GM19239 (cell line): ENCODE measurements around the gene PPP1R9B.

ENCODE experiments used
- DNase-seq: peaks from one replicate; pipeline ENCODE4 v3.0.0; 2011; ENCODE audit warnings: low spot score; ENCODE audit not compliant: insufficient read length
- FAIRE-seq: peaks from 2 replicates; lab custom pipeline; 2011; peaks lifted over from hg19 to GRCh38; lab: Jason Lieb, UNC

The PPP1R9B gene

DNA sequence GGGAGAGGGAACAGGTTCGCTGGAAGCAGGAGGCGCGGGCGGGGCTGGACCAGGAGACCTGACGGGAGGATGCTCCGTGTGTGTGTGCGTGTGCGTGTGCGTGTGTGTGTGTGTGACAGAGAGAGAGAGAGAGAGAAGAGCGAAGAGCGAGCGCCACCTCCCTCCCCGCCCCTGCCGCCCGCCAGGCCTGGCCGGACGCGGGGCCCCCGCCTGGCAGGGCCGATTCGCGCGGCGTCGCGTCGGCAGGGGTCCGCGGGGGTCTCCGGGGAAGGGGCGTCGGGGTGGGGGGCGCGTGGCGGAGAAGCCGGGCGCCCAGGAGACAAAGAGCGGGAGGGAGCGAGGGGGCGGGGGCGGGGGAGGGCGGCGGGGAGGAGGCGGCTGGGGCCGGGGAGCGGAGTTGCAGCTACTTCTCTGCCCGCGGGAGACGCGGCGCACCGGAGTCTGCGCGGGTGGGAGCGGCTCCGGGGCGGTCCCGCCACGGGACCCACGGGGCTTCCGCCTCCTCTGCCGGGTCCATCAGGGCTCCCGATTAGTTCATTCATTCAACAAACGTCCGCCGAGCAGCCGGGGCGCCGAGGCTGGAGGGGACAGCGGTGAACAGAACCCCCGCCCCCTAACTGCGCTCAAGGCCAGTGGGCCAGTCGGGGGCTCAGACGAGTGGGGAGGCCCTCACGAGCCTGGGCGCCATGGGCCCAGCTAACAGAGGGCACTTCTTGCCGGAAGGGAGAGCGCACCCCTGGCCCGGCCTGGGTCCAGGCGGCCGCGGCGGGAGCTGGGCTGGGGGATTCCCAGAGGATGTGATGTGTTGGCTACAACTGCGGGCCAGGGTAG, 20.5 kb downstream of the PPP1R9B start, which contains the start of gene SAMD14:
TSS of gene SAMD14 (minus strand) at position 433 of the 831 bp plus-strand sequence. CDS start 5,201 bp downstream, outside the sequence.
- FAIRE-seq: no peak
- no peak for DNase-seq

GRCh38 chr17:50129353-50129727, 21.1 kb downstream of the PPP1R9B start:
- FAIRE-seq (no peak), DNase-seq (no peak)

- FAIRE-seq (no peak), DNase-seq (no peak)
Measured at GRCh38 chr17:50128441-50129352, 21.8 kb downstream of the PPP1R9B start.

DNA sequence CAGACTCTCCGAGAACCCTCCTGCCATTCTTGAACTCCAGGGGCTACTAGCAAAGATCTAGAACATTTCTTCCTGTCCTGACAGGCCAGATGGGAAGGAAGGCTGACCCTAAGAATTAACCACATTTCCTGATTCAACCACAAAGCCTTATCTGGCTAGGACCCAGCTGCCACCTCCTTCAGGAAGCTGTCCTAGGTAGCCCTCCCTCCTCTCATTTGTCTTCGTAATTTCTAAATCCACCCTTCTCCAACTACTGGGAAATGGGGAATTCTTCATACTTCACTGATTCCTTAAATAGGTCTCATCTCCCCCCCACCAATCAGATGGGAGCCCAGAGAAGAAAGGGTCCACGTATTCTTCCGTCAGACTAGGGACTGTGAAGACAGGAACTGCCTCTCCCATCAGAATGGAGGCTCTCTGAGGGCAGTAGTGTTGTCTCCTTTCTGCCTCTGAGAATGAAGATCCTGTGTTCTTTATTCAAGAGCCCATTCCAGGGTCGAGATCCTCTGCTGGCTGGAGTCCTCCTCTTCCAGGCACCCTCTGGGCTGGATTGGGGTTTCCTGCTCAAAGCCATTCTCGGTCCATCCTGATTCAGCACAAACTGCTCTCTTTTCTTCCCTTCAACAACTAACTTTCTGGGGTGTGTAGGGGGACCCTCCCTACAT, 22.6 kb downstream of the PPP1R9B start:
- no peak for FAIRE-seq
- DNase-seq: no peak

GRCh38 chr17:50125420-50125997, 25.0 kb downstream of the PPP1R9B start:
- FAIRE-seq: no peak
- no peak for DNase-seq

DNA sequence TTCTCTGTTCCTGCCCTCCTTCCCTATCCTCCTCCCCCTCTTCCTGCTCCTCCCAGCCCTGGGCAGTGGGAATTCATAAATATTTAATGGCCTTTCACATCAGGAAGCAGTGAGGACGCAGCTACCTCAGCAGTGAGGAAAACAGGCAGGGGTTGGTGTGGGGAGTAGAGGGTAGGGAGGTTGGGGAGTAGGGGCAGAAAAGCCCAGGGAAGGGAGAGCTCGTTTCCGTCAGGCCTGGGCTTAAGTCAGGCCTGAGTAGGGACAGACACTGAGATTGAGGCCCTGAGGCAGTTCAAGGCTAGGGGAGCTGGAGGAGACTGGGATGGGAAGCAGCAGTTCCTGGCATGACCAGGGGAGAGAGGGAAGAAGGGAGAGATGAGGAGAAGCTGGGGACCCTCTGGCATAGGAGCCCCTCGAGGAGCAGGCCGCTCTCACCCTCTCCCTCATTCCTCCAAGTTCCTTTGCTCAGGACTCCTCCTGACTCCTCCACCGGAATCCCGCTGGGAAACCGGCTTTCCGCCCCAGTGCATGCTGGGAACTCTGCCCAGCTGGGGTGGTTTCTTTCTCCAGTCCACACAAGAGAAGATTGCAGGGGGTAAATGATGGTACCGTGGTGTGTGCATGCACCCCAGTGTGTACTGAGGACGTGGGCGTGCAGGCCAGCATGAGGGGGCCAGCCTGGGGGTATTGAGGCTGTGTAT, 26.7 kb downstream of the PPP1R9B start:
- no peak for FAIRE-seq
- DNase-seq: no peak

DNA sequence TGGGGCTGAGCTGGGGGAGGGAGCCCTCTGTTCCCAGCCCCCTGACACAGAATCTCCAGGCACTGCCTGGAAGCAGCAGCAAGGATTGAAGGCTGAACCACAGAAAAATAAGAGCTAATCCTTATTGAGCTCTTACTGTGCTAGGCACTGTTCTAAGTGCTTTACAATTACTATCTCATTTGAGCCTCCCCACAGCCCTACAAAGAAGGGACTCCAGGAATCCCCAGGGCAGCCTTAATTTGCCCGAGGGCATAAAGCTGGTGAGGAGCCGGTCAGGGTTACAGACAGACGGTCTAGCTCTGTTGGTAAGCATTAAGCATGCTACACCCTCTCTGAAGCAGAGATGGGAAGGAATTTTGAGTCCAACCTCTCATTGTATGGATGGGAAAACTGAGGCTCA, 27.5 kb downstream of the PPP1R9B start:
- no peak for FAIRE-seq
- DNase-seq: no peak

- DNase-seq: no peak
- no peak for FAIRE-seq
Measured at GRCh38 chr17:50120475-50121253, 29.8 kb downstream of the PPP1R9B start.

GRCh38 chr17:50118828-50119218, 31.7 kb downstream of the PPP1R9B start:
- FAIRE-seq (no peak), DNase-seq (no peak)

DNA sequence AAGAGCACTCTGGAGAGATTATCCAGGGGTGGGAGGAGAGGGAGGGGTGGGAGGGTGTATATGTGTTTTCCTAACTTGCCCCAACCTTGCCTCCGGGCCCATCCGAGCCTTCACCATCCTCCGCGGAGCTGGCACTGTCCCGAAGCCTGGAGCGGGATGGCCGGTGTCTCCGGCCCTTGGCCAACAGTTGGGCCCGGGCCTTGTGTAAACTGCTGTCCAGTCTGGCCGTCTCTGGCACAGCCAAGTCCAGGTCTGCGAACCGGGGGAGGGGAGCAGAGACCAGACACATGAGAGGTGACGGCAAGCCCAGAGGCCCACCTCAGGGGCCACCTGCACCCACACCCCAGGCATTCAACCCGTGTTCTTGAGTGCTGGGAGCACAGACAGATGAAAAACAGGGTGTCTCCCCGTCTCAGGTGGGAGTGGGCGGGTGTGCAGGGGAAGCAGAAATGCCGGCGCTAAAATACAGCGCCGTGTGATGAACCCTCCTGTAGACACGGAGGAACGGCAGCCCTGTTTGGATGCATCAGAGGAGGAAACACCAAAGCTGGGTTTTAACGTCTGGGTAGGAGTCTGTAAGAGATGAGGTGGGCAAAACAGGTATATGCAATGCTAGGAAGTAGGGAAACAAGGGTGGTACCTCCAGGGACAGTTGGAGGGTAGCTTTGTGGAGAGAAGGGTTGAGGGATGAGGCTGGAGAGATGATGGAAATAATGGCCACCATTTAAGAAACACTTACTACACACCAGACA, 32.2 kb downstream of the PPP1R9B start:
- no peak for DNase-seq
- FAIRE-seq: no peak

DNA sequence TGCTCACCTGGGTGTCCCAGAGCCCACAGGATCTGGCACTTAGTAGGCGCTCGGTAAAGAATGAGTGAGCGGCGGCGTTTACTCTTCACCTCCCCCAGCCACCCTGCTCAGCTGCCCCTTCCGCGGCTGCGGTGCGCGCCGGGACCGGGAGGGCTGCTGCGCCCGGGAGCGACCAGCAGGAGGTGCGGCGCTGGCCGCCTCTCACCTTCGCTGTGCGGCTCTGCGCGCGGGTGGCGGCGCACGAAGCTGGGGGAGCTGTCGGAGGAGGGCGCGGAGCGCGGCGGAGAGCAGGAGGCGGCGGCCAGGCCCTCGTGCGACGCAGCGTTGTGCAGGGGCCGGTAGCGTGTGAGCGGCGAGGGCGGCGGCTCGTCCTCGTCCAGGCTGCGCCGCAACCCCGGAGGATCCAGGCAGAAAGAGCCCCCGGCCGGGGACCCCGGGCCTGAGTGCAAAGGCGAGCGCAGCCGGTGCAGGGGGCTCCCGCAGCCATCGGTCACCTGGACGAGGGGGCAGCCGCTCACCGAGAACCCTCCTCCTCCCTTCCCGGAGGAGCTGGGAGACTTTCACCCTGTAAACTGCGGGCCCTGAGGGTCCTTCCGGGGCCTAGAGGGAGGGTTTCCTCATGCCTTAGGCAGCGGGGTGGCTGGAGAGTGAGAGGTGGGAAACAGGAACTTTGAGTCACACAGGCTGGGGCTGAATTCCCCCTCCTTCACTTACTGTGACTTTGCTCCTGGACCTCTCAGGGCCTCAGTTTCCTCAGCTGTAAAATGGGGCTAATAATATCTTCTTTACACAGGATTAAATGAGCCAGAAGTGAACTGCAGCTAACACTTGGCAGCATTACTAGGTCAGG, 33.0 kb downstream of the PPP1R9B start:
- FAIRE-seq (no peak), DNase-seq (no peak)

GRCh38 chr17:50115756-50116155, 34.7 kb downstream of the PPP1R9B start:
- no peak for FAIRE-seq
- DNase-seq: no peak

DNA sequence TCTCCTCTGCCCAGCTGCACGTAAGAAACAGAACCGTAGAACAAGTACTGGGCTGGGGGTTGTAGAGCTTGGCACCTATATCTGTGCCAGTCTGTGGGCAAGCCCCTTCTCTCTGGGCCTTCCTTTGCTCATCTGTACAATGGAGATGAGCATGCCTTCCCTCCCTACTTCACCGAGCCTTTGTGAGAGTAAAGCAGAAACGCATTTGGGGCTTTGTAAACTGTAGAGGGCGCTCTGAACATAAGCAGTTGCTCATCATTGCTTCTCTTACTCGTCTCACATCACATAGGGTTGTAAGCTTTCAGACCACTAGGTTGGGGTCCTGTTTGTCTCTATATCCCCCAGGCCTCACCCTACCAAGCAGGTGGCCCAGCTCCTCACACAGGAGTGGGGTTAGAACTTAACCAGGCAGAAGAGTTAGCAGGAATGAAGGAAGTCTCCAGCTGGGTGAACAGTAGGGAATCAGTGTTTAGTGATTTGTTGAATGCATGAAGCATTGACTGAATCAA, 35.6 kb downstream of the PPP1R9B start:
- DNase-seq: no peak
- FAIRE-seq: peak; percentile 58

DNA sequence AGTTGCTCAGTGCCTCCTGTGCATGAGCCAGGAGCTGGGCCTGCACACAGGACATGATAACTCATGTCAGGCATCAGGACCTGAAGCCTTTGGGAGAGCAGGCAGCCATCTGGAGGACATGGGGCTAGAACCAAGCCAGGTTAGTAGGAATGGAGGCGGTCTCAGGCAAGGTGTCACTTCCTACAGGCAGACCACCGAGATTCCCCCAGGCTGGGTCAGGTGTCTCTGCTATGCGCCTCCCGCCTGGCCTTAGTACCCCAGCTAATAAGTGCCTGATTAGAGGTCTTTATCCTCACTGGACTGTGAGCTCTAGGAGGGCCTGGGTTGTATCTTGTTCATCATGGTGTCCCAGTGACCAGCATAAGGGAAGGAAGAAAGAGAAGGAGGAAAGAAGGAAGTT, 36.1 kb downstream of the PPP1R9B start:
- FAIRE-seq: no peak
- DNase-seq: no peak

DNA sequence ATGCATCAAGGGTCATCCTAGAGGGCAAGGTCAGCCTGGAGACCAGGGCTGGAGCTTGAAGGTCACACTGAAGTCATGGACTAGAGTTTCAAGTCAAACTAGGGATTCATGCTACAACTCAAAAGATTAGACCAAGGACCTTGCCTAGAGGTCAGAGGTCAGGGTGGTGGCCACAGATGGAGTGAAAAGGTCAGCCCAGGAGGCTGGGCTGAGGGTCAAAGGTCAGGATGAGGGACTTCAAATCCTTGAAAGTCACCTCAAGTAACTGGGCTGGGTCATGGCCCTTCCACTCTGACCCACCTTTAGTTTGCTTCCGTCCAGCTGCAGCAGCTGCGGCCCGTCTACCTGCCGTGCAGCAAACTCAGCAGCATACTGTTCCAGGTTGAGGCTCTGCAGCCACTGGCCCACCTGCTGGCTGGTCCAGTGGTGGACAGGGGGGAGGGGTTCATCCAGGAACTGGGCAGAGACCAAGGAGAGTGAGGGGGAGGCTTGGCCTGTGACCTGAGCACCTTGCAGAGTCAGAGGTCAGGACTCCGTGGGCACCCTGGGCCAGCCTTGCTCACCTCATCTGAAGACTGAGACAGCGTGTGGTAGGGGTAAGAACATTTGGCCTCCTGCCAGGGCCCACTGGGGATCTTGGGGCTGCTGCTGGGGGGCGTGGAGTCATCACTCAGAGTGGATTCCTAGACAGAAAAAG, 36.7 kb downstream of the PPP1R9B start:
- no peak for FAIRE-seq
- no peak for DNase-seq

DNA sequence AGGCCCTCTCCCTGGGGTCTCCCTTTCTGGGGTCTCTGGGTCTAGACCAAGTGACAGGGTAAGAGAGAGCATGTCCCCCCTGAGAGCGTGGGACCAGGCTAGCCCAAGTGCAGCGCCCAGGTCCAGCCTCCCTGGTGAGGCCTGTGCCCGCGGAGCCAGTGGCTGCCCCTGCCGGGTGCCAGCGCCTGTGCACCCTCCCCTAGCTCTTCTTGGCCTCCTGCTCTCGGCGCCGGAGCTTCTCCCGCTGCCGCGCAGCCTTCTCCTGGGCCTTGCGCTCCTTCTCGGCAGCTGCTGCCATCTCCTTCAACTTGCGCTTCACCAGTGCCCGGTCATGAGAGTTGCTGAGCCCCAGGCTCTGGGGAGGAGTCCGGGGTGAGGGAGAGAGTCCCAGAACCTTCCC, 37.8 kb downstream of the PPP1R9B start:
- FAIRE-seq (no peak), DNase-seq (no peak)
